ENCODE measurements around the gene FBXO45. TPM values are rescaled to one million over a fixed set of nuclear protein-coding genes. Genes with fewer than 3 reads are reported as not detected.

FBXO45 gene
- total and polyA plus RNA-seq, 10 of the 15 experiments (the other 5 are each of a cell fraction or from before 2014, with no cell fraction given) = 4.0 to 17.3 (median 11.8) TPM

- TF ChIP-seq CEBPB (IDR thresholded peaks at IDR 0.05; ENCODE audit: borderline replicate concordance in 1 of 2, low read depth in 2 of 2, low read length in 2 of 2) (no peak), GABPA (IDR thresholded peaks at IDR 0.05; ENCODE audit: low read depth) (no peak), CBFB (IDR thresholded peaks at IDR 0.05; ENCODE audit: low read depth) (no peak), CEBPZ (IDR thresholded peaks at IDR 0.05; ENCODE audit: low read depth, low read length) (no peak)
Measured at GRCh38 chr3:196541684-196542445, 26.6 kb upstream of the FBXO45 start (continued).

GRCh38 chr3:196544491-196544992 is 23.9 kb upstream of the FBXO45 start:
- ATAC-seq (no peak), FAIRE-seq (no peak), DNase-seq (ENCODE audit: low read depth, low spot score) (no peak)
- Histone ChIP-seq H3K4me2 (ENCODE audit: control insufficient read depth, insufficient read depth) (no peak overlapping the region), H3K9ac (ENCODE audit: control insufficient read depth, insufficient read depth, low read length) (no peak overlapping the region), H3K79me2 (ENCODE audit: control insufficient read depth, insufficient read depth, low read length) (no peaks in the 10 kb centered on the region), H3K27ac (ENCODE audit: control insufficient read depth, insufficient read depth) (no peak overlapping the region), H3K27me3 (replicated peaks in 1 of 2; ENCODE audit: control insufficient read depth in 2 of 2, insufficient read depth in 2 of 2, low read length in 1 of 2) (no peaks in the 10 kb centered on the region), H3K4me3 (no peak overlapping the region), H3K36me3 (ENCODE audit: control insufficient read depth in 2 of 2, insufficient read depth in 2 of 2, low read length in 1 of 2) (no peaks in the 10 kb centered on the region), H3K9me3 (replicated peaks; ENCODE audit: control insufficient read depth, insufficient read depth, low read length) (peaks cover 3% of the 10 kb centered on the region; the same call in 1 of the 3 replicates), H4K20me1 (ENCODE audit: control insufficient read depth, insufficient read depth) (no peaks in the 10 kb centered on the region), H3K4me1 (ENCODE audit: control insufficient read depth, insufficient read depth, low read length) (no peaks in the 10 kb centered on the region), H2AFZ (ENCODE audit: control insufficient read depth, low read depth, low read length) (no peak overlapping the region)
- intact Hi-C loops (cut with micrococcal nuclease; ENCODE audit: unreplicated experiment) (no loop called here), in situ Hi-C loops (cut with MboI) (no loop called here)
- POLR2A ChIA-PET = no interaction called here
- SMC1A ChIA-PET (ENCODE audit: uncharacterized antibody, unreplicated experiment) = no interaction called here
- RAD21 ChIA-PET (ENCODE audit: unreplicated experiment) = no interaction called here
- 2% methylated on average over 2 of the region's 2 CpGs for WGBS (ENCODE audit: insufficient coverage, insufficient replicate concordance, low lambda C conversion rate, missing lambda C conversion rate)
- CTCF ChIA-PET = no interaction called here
- no TSS peak for BruUV-seq (replicated peaks)
- TF ChIP-seq SUZ12 (IDR thresholded peaks at IDR 0.05; ENCODE audit: unreplicated experiment) (no peak), PBX3 (IDR thresholded peaks at IDR 0.05; ENCODE audit: insufficient replicate concordance, low read depth, low read length) (no peak), ASH2L (IDR thresholded peaks at IDR 0.05; ENCODE audit: borderline replicate concordance, low read depth) (no peak), ATF3 (IDR thresholded peaks at IDR 0.05; ENCODE audit: borderline replicate concordance, extremely low read depth, low read depth, low read length) (no peak), IRF3 (IDR thresholded peaks at IDR 0.05) (no peak), CHD2 (IDR thresholded peaks at IDR 0.05; ENCODE audit: borderline replicate concordance, low read depth, low read length) (no peak), SUPT20H (IDR thresholded peaks at IDR 0.05; ENCODE audit: borderline replicate concordance, control insufficient read depth, low read depth, low read length) (no peak), CHD4 (IDR thresholded peaks at IDR 0.05) (no peak)
